ENCODE results near the gene TMEM167A.
"Not testable (repeated sequence)": the region's sequence is repeated elsewhere in the genome, so short reads cannot be mapped to it uniquely, and the experiment has no call there.

Gene TMEM167A

DNA sequence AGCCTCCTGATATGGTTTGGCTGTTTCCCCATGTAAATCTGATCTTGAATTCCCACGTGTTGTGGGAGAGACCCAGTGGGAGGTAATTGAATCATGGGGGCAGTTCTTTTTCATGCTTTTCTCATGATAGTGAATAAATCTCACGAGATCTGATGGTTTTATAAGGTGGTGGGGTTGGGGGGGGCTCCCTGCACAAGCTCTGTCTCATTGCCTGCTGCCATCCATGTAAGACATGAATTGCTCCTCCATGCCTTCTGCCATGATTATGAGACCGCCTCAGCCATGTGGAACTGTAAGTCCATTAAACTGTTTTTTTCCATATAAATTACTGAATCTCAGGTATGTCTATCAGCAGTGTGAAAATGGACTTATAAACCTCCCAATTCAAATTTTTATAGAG, 13.0 kb upstream of the TMEM167A start:
- DNase-seq (ENCODE audit: low read depth in 2 of 2) = no peak

DNA sequence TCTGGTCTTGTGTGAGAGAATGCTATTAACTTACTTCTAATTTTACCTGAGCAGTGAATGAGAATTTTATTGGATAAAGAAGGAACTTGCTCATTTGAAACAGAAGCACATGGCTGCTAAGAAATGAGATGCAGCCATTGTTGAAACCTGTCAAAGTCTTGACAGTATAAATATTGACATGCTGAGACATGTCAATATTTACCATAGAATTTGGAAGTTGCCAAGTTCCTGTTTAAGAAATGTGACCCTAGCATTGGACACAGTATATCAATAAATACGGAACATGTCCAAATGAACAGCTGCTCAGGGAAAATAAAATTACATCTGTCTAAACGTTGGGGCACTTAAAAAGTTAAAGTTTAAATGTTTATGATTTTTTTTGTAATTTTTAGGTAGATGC, 7.9 kb upstream of the TMEM167A start:
- no peak for DNase-seq (ENCODE audit: low read depth in 2 of 2)

DNA sequence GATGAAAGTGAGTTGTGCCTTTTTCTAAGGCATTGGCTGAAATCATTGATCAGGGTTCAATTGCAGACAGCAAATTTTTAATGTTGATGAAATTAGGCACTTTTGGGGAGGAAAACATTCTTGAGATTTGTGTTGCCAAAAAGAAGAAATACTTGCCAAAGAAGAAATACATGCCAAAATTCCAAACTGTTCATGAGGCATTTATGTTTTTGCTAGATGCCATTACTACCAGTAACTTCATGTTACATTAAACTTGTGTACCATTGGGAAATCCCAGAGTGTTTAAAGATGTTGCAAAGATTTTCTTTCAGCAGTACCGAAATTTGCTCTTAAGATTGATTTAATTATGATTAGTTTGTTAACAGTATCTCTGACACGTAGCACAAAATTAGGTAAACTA, 7.1 kb upstream of the TMEM167A start:
- DNase-seq (ENCODE audit: low read depth in 2 of 2) = no peak

- DNase-seq (ENCODE audit: low read depth in 2 of 2) = no peak
Observed at GRCh38 chr5:83082750-83083149, 5.6 kb upstream of the TMEM167A start.

- no peak for DNase-seq (ENCODE audit: low read depth in 2 of 2)
Observed at GRCh38 chr5:83077662-83078261, 568 bp upstream of the TMEM167A start.

- no peak for DNase-seq (ENCODE audit: low read depth in 2 of 2)
Observed at GRCh38 chr5:83072966-83073365, 4.2 kb downstream of the TMEM167A start.

DNA sequence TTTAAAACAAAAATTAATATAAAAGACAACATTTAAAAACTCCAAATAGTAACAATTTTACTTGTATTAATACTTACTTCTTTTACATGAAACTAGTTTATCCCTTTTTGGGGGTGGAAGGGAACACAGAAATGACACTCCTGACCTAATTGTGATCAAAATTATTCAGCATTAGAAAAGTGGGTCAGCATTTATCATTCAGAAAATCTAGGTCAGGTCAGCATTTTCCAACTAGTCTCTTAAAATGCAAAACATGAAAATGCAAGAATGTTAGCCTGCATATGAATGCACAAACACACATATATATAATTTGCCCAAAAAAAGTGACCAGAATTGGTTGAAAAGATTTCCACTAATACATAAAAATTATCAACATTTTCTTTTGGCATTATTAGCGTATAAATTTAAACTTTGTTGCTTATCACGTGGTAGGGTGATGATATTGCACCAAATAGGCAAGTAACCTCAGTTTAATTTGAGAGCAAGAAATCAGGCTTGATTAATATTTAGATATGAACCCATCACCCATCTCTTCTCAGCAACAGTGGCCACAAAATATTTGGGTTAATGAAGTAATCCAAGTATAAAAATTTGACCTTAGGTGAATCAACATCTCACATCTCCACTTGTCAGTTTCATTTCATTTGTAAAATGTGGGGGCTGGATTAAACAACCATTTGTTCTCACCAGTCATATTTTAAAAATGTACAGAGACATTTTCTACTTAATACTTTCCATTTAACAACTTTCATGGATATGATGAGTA, 5.7 kb downstream of the TMEM167A start:
- DNase-seq (ENCODE audit: low read depth in 2 of 2) = no peak

DNA sequence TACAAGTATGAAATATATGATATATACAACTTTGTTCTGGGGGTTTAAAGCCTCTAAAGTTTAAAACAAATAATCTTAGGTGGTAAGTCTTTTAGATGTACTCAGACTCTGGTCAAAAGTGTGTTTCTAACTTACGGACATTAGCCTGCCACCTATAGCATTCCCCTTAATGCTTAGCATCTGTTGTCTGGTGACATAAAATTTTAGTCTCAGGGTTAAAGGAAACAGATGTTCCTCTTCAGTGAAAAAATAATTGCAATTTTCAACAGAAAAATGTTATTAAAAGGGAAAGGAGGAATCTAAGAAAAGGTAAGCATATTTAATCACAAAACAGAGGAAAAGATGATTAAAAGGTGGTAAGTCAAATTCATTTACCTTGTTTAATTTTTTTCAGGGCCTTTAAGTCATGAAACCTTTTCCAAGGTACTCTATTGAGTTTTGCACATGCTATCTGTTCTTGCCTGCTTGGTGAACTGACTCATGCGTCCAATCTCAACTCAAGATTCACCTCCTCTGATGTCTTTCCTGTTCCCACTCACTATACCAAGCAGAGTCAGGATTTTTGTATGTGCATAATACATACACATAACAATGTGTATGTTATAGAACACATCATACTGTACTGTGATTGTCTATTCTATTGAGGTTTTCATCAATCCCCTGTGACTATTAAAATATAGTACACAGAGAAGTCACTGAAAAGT, 7.9 kb downstream of the TMEM167A start:
- no peak for DNase-seq (ENCODE audit: low read depth in 2 of 2)

DNA sequence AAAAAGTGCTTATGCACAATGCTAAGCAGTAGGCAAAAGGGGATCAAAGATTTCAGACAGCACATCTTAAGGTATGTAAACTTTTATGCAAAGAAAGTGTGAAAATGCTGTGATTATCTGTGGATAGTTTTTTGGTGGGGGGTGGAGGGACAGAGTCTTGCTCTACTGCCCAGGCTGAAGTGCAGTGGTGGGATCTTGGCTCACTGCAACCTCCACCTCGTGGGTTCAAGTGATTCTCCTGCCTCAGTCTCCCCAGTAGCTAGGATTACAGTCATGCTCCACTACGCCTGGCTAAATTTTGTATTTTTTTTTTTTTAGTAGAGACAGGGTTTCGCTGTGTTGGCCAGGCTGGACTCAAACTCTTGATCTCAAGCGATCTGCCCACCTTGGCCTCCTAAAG, 9.8 kb downstream of the TMEM167A start:
- not testable (repeated sequence) for DNase-seq (ENCODE audit: low read depth in 2 of 2)

- no peak for DNase-seq (ENCODE audit: low read depth in 2 of 2)
Observed at GRCh38 chr5:83066548-83067110, 10.6 kb downstream of the TMEM167A start.

GRCh38 chr5:83059341-83059740, 17.9 kb downstream of the TMEM167A start:
- no peak for DNase-seq (ENCODE audit: low read depth in 2 of 2)

- no peak for DNase-seq (ENCODE audit: low read depth in 2 of 2)
Observed at GRCh38 chr5:83058726-83059125, 18.5 kb downstream of the TMEM167A start.

GRCh38 chr5:83055166-83055565, 22.0 kb downstream of the TMEM167A start:
- DNase-seq (ENCODE audit: low read depth in 2 of 2) = no peak

GRCh38 chr5:83050723-83051340, 26.4 kb downstream of the TMEM167A start:
- no peak for DNase-seq (ENCODE audit: low read depth in 2 of 2)

DNA sequence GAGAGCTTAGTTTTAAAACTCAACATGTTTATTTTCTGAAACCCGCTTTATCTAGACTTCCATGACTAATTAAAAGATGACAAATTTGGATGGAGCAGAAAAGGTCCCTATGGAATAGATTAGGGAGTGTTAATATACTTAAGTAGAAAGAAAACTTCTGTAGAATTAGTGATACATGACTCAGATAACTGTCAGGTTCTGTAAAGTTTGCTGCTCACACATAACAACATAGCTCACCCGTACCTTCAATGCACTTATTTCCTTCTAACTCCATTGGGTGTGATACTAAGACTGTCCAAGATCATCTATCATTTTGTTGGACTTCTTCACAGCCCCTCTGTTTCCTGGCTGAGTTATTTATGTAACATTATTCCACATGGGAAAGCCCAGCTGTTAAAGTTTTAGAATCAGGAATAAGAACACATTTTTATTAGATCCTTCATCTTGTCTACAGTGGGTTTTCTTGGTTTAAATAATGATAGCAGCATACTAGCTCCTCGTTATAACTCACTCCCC, 27.8 kb downstream of the TMEM167A start:
- DNase-seq (ENCODE audit: low read depth in 2 of 2) = no peak

DNA sequence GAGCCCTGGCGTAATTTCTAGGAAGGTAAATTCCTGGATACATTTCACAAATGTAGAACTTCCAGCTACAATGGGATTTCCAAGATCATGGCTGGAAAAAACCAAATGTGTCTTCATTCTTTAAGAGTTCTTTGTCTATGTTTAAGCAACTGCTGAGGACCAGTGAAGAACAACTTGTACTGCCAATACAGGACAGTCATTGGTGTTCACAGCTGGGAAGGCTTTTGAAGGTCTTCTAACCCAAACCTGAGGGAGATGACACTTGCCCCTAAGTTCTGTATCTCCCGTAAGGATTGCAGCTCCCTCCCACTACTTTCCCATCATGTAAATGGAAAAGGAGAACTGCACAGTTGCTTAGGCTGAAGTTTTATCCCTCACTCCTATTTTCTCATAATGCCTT, 28.4 kb downstream of the TMEM167A start:
- no peak for DNase-seq (ENCODE audit: low read depth in 2 of 2)

DNA sequence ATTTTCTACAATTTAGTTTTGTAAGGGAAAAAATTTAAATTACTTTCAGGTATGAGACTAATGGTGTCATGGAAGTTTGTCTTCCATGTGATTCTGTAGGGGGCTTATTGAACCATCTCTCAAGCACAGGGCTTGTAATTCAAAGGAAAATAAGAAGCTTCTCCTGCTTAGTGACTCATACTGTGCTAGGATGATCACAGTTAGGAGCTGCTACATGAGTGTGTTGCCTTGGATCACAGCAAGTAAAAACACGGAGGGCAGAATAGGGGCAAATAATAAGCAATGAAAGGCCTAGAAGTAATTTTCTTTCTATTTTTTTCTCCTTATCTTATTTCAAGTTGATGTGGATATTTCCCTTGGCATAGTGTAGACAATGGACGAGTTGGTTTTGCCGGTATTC, 28.9 kb downstream of the TMEM167A start:
- DNase-seq (ENCODE audit: low read depth in 2 of 2) = no peak

DNA sequence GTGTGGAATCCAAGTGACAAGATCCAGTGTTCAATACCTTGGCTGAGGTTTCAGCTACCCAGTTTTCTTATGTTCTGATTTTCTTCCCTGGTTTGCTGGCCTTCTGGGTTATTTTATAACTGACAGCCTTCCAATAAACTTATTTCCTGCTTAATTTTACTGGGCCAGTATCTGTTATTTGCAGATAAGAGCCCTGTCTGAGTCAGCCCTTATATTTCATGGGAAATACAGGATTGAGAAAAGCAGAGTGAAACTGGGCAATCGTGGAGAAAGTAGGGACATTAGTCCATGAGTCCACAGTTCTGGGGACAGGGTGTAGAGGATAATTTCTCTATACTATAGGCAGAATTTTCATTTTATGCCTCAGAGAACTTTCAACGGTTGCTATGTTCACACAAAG, 32.3 kb downstream of the TMEM167A start:
- DNase-seq (ENCODE audit: low read depth in 2 of 2) = no peak

DNA sequence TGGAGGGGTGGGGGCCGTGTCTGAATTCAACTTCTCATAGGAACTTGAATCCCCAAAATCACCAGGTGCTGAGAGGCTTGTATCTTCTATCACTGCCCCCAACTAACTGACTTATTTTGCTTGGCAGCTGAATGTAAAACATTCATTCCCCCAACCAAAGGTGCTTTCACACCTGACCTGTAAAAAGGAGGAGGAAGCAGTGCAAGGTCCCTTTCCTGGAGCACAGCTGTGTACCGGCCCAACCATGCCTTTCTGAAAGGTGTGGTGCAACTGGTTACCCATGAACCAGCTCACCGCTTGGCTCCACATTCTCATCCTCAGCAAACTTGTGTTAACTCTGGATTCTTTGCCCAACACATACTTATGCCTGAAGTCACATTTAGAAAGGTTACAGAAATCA, 34.7 kb downstream of the TMEM167A start:
- DNase-seq (ENCODE audit: low read depth in 2 of 2) = no peak

- DNase-seq (ENCODE audit: low read depth in 2 of 2) = no peak
Observed at GRCh38 chr5:83038924-83039323, 38.3 kb downstream of the TMEM167A start.

- DNase-seq (ENCODE audit: low read depth in 2 of 2) = no peak
Observed at GRCh38 chr5:83036991-83037575, 40.1 kb downstream of the TMEM167A start.
